ENCODE data around the gene CYSLTR1. TPM values are rescaled to one million over a fixed set of nuclear protein-coding genes. Genes with fewer than 3 reads are reported as not detected.

CYSLTR1 gene, protein sequence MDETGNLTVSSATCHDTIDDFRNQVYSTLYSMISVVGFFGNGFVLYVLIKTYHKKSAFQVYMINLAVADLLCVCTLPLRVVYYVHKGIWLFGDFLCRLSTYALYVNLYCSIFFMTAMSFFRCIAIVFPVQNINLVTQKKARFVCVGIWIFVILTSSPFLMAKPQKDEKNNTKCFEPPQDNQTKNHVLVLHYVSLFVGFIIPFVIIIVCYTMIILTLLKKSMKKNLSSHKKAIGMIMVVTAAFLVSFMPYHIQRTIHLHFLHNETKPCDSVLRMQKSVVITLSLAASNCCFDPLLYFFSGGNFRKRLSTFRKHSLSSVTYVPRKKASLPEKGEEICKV
- 10 to 100 TPM in 1 of 2 donors, 1 to 10 TPM in 1; 9.2 to 20.2 TPM for total RNA-seq
- 1 to 10 TPM; 2.4 to 3.3 TPM for polyA plus RNA-seq (ENCODE audit: insufficient read length in 2 of 2)
- long read RNA-seq, donor 1, partial matches to known transcripts = 0 of 4 reads
- long read RNA-seq, donor 1, other reads (novel, unspliced or antisense) = 0 of 4 reads
- long read RNA-seq, donor 2, partial matches to known transcripts = 0 of 1 reads
- long read RNA-seq, donor 2, other reads (novel, unspliced or antisense) = 0 of 1 reads
- long read RNA-seq, donor 3, partial matches to known transcripts = 0 of 1 reads
- long read RNA-seq, donor 3, other reads (novel, unspliced or antisense) = 0 of 1 reads
- long read RNA-seq, donor 4 = 0 reads

DNA sequence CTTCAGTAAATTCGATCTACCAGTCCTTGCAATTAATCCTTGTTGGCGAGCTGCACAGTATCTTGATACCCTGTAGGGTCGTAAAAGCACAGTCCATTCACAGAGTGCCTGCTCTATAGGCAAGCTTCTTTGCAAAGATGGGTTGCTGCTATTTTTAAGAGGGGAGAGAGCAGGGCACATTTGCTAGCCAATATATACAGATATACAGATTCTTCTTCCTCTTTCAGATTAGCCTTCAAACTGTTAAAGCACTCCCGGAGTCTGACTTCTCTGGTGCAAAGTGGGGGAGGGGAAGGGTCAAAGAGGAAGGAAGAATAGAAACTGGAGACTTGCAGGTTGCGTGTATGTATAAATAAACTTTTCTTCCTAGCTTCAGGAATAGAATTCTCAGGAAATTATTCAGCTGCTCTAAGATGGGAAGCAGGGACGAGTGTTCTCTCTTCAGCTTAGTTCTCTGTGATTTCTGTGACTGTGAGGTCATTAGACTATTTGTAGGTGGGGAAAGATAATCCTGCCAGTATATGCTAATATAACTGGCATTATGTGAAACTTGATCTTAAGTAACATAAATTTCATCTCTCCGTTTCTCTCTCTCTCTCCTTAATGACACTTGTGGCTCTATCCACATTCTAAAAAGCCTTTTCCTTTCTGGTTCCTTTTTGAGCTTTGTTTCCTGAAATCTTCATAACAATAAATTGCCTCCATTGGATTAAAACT, at the start of gene CYSLTR1:
CYSLTR1 (minus strand) TSS at position 242 of the 717 bp plus-strand sequence. CDS start 53,865 bp downstream, outside the sequence.
- no peaks in the 10 kb centered on the region for H3K27me3 ChIP-seq (ENCODE audit: control insufficient read depth, insufficient read depth, low read length)
- 14% methylated on average over 3 of the region's 7 CpGs for WGBS (ENCODE audit: insufficient coverage)
- H3K4me3 ChIP-seq (ENCODE audit: low read depth, low read length) = no peak within 1 kb of the TSS

DNA sequence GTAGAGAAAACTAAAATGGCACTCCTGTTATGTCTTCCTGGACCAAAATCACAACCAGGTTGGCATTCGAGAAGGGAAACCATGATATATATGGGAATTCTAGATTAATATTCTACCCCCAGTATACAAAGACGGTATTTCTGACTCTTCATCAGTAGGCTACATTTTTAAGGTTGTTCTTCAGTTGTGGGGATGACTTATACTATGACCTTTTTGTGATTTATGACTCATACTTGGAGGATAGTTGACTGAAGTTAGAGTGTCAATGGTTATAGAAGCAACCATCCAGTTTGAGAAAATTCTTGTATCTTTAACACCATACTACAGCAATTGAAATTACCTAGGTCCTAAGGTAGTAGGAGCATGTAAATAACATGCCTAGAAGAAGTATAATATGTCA, 49.8 kb upstream of the CYSLTR1 start:
- WGBS (ENCODE audit: insufficient coverage) = no CpG with 5 or more reads among the region's 2 CpGs
- no peak overlapping the region for H3K27ac ChIP-seq (ENCODE audit: low read depth, low read length)
- H3K9me3 ChIP-seq (ENCODE audit: control insufficient read depth, insufficient read depth, low read length) = peaks cover 2% of the 10 kb centered on the region
- DNase-seq (ENCODE audit: low read depth in 4 of 6, low spot score in 6 of 6) = no peak
- no peaks in the 10 kb centered on the region for H3K4me1 ChIP-seq (ENCODE audit: control insufficient read depth, insufficient read depth, low read length)
- no peaks in the 10 kb centered on the region for H3K36me3 ChIP-seq (ENCODE audit: control insufficient read depth, insufficient read depth, low read length)
- no peak overlapping the region for H3K4me3 ChIP-seq (ENCODE audit: low read depth, low read length)
- H3K27me3 ChIP-seq (ENCODE audit: control insufficient read depth, insufficient read depth, low read length) = no peaks in the 10 kb centered on the region

More for the DNA sequence above, at the start of gene CYSLTR1:
- DNase-seq (ENCODE audit: low read depth in 4 of 6, low spot score in 6 of 6) = peak in 1 of 6 donors; percentile 21
- H3K27ac ChIP-seq (ENCODE audit: low read depth, low read length) = no peak within 1 kb of the TSS
- H3K36me3 ChIP-seq (ENCODE audit: control insufficient read depth, insufficient read depth, low read length) = no peaks in the 10 kb centered on the region
- no peaks in the 10 kb centered on the region for H3K4me1 ChIP-seq (ENCODE audit: control insufficient read depth, insufficient read depth, low read length)
- no peaks in the 10 kb centered on the region for H3K9me3 ChIP-seq (ENCODE audit: control insufficient read depth, insufficient read depth, low read length)

DNA sequence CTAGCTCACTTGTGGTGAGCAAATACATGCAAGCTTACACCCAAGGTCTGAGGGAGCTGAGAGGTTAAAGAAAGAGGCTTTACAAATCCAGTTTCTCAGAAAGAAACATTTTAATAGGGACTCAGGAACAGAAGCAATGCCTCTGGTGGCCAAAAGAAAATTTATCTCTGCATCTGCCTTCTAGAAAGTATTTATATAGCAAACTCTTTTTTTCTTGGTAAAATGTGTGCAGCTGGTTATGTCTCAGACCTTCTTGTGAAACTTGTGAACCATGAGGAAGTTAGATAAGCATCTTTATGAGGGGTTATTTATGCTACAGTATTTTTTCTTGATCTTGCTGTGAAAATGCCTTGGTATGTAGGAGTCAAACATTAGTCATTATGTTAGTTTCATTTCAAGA, 48.5 kb upstream of the CYSLTR1 start:
- no peak for DNase-seq (ENCODE audit: low read depth in 4 of 6, low spot score in 6 of 6)
- Histone ChIP-seq H3K27ac (ENCODE audit: low read depth, low read length) (no peak overlapping the region), H3K27me3 (ENCODE audit: control insufficient read depth, insufficient read depth, low read length) (no peaks in the 10 kb centered on the region), H3K9me3 (ENCODE audit: control insufficient read depth, insufficient read depth, low read length) (peaks cover 3% of the 10 kb centered on the region), H3K36me3 (ENCODE audit: control insufficient read depth, insufficient read depth, low read length) (no peaks in the 10 kb centered on the region), H3K4me1 (ENCODE audit: control insufficient read depth, insufficient read depth, low read length) (no peaks in the 10 kb centered on the region), H3K4me3 (ENCODE audit: low read depth, low read length) (no peak overlapping the region)

DNA sequence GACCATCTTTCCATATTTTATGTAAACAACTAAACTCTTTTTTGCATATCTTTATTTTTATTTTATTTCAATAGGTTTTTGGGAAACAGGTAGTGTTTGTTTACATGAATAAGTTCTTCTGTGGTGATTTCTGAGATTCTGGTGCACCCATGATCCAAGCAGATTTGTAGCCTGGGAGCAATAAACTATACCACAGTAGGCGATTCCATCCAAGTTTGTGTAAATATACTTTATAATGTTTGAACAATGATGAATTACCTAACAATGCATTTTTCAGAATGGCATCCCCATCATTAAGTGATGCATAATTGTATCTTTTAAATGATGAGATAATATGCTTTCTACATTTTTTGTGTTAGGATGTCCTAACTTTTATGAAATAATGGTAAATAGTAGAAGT, 39.2 kb upstream of the CYSLTR1 start:
- Histone ChIP-seq H3K9me3 (ENCODE audit: control insufficient read depth, insufficient read depth, low read length) (peaks cover under 1% of the 10 kb centered on the region), H3K27ac (ENCODE audit: low read depth, low read length) (no peak overlapping the region), H3K4me1 (ENCODE audit: control insufficient read depth, insufficient read depth, low read length) (no peaks in the 10 kb centered on the region), H3K4me3 (ENCODE audit: low read depth, low read length) (no peak overlapping the region), H3K36me3 (ENCODE audit: control insufficient read depth, insufficient read depth, low read length) (no peaks in the 10 kb centered on the region), H3K27me3 (ENCODE audit: control insufficient read depth, insufficient read depth, low read length) (no peaks in the 10 kb centered on the region)
- no peak for DNase-seq (ENCODE audit: low read depth in 4 of 6, low spot score in 6 of 6)
- no CpG with 5 or more reads among the region's 1 CpG for WGBS (ENCODE audit: insufficient coverage)

DNA sequence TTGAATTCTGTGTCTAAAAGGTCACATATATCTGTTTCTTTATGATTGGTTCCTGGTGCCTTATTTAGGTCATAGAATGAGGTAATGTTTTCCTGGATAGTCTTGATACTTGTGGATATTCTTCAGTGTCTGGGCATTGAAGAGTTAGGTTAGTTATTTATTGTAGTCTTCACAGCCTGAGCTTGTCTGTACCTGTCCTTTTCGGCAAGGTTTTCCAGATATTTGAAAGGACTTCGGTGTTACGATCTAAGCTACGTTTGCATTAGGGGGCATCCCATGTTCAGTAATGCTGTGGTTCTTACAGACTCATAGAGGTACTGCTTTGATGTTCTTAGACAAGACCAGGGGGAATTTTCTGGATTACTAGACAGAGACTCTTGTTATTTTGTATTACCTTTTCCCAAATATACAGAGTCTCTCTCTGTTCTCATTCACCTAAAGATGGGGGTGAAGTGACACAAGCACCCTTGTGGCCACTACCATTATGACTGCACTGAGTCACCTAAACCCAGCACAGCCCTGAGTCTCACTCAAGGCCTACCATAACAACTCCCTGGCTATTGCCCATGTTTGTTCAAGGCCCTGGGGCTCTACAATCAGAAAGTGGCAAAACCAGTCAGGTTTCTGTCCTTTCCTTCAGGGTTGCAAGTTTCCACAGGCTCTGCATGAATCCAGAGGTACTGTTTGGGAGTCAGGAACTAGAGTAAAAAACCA, 30.1 kb upstream of the CYSLTR1 start:
- no peak for DNase-seq (ENCODE audit: low read depth in 4 of 6, low spot score in 6 of 6)
- Histone ChIP-seq H3K36me3 (ENCODE audit: control insufficient read depth, insufficient read depth, low read length) (no peaks in the 10 kb centered on the region), H3K4me3 (ENCODE audit: low read depth, low read length) (no peak overlapping the region), H3K27me3 (ENCODE audit: control insufficient read depth, insufficient read depth, low read length) (no peaks in the 10 kb centered on the region), H3K27ac (ENCODE audit: low read depth, low read length) (no peak overlapping the region), H3K4me1 (ENCODE audit: control insufficient read depth, insufficient read depth, low read length) (no peaks in the 10 kb centered on the region), H3K9me3 (ENCODE audit: control insufficient read depth, insufficient read depth, low read length) (no peaks in the 10 kb centered on the region)
- WGBS (ENCODE audit: insufficient coverage) = 87% methylated on average over 4 of the region's 4 CpGs

DNA sequence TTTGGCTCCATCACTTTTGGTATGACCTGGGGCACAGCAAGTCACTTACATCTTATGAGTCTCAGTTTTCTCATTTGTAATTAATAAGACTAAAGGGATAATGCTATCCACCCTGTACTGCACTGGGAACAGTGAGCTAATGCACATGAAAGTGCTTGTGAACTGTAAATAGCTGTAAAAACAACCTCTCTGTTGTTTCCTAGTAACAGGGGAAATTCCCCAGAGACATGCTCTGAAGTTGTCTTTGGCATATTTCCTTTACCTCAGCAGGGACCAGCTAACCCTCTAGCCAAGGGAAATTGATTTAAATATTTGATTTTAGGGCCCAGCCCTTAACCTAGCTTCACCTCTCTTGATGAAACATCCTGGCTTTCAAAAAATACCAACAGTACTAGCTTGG, 6.1 kb upstream of the CYSLTR1 start:
- DNase-seq (ENCODE audit: low read depth in 4 of 6, low spot score in 6 of 6) = peak in 1 of 6 donors; percentile 45
- H3K4me1 ChIP-seq (ENCODE audit: control insufficient read depth, insufficient read depth, low read length) = no peaks in the 10 kb centered on the region
- no peaks in the 10 kb centered on the region for H3K27me3 ChIP-seq (ENCODE audit: control insufficient read depth, insufficient read depth, low read length)
- no peaks in the 10 kb centered on the region for H3K9me3 ChIP-seq (ENCODE audit: control insufficient read depth, insufficient read depth, low read length)
- H3K4me3 ChIP-seq (ENCODE audit: low read depth, low read length) = no peak overlapping the region
- no peak overlapping the region for H3K27ac ChIP-seq (ENCODE audit: low read depth, low read length)
- no peaks in the 10 kb centered on the region for H3K36me3 ChIP-seq (ENCODE audit: control insufficient read depth, insufficient read depth, low read length)

DNA sequence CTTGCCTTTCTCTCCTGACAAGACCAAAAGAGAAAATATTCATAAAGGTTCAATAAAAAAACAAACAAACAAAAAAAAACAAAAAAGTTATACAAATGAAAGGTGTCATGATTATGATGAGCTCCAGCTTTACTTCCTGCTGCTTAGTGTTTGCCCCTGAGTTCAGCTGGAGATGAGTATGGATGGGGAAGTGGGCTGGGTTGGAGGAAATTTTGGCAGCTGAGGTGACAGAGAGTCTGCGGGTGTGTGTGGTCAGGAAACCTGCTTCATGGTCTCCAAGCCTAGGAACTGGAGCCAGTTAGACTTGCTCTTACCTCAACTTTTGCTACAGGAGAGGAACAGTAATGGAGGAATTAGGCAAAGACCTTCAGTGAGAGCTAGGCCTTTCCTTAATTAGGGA, 4.3 kb upstream of the CYSLTR1 start:
- DNase-seq (ENCODE audit: low read depth in 4 of 6, low spot score in 6 of 6) = no peak
- H3K27ac ChIP-seq (ENCODE audit: low read depth, low read length) = no peak overlapping the region
- no peak overlapping the region for H3K4me3 ChIP-seq (ENCODE audit: low read depth, low read length)
- H3K27me3 ChIP-seq (ENCODE audit: control insufficient read depth, insufficient read depth, low read length) = no peaks in the 10 kb centered on the region
- H3K36me3 ChIP-seq (ENCODE audit: control insufficient read depth, insufficient read depth, low read length) = no peaks in the 10 kb centered on the region
- H3K4me1 ChIP-seq (ENCODE audit: control insufficient read depth, insufficient read depth, low read length) = no peaks in the 10 kb centered on the region
- H3K9me3 ChIP-seq (ENCODE audit: control insufficient read depth, insufficient read depth, low read length) = no peaks in the 10 kb centered on the region
- WGBS (ENCODE audit: insufficient coverage) = 78% methylated on average over 1 of the region's 1 CpG

DNA sequence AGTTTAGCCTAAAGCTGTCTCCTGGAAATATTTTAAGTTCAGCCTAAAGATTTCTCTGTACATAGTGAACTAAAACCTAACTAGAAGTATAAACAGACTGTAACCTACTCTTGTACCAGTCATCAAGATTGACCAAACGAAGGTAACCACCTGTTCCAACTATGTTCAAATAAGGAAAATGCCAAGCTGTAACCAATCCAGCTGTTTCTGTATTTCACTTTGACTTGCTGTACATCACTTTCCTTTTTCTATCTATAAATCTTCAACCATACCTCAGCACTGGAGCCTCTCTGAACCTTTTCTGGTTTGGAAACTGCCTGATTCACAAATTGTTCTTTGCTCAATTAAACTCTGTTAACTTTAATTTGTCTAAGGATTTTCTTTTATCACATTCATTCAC, 3.1 kb upstream of the CYSLTR1 start:
- Histone ChIP-seq H3K36me3 (ENCODE audit: control insufficient read depth, insufficient read depth, low read length) (no peaks in the 10 kb centered on the region), H3K27me3 (ENCODE audit: control insufficient read depth, insufficient read depth, low read length) (no peaks in the 10 kb centered on the region), H3K4me3 (ENCODE audit: low read depth, low read length) (no peak overlapping the region), H3K27ac (ENCODE audit: low read depth, low read length) (no peak overlapping the region), H3K4me1 (ENCODE audit: control insufficient read depth, insufficient read depth, low read length) (no peaks in the 10 kb centered on the region), H3K9me3 (ENCODE audit: control insufficient read depth, insufficient read depth, low read length) (no peaks in the 10 kb centered on the region)
- no peak for DNase-seq (ENCODE audit: low read depth in 4 of 6, low spot score in 6 of 6)
- 40% methylated on average over 1 of the region's 1 CpG for WGBS (ENCODE audit: insufficient coverage)

DNA sequence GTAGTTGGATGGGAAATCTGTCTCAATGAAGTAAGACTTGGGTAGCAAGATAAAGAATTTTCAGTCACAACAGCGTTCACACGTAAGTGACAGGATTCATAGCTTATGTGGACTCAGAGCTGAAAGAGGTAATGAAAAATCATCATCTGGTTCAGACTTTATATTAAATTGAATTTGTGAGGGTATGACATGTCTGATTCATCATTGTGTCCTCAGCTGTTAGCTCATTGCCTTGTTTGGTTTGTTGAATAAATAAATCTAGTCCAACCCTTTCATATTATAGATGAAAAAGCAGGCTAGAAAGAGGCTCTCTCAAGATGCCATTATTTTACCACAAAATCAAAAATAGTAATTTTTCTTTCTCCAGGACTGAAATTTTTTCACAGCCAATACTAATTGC, 2.7 kb upstream of the CYSLTR1 start:
- Histone ChIP-seq H3K36me3 (ENCODE audit: control insufficient read depth, insufficient read depth, low read length) (no peaks in the 10 kb centered on the region), H3K27me3 (ENCODE audit: control insufficient read depth, insufficient read depth, low read length) (no peaks in the 10 kb centered on the region), H3K27ac (ENCODE audit: low read depth, low read length) (no peak overlapping the region), H3K9me3 (ENCODE audit: control insufficient read depth, insufficient read depth, low read length) (no peaks in the 10 kb centered on the region), H3K4me3 (ENCODE audit: low read depth, low read length) (no peak overlapping the region), H3K4me1 (ENCODE audit: control insufficient read depth, insufficient read depth, low read length) (no peaks in the 10 kb centered on the region)
- no CpG with 5 or more reads among the region's 2 CpGs for WGBS (ENCODE audit: insufficient coverage)
- no peak for DNase-seq (ENCODE audit: low read depth in 4 of 6, low spot score in 6 of 6)
